Stimulated activated CD8-positive, alpha-beta memory T cell treated with anti-CD3 and anti-CD28 coated beads, Interleukin-2, amount 100 ng/mL, for 48 hours (primary cell): ENCODE results near the gene GPR85.
"Not testable (repeated sequence)": the region's sequence is repeated elsewhere in the genome, so short reads cannot be mapped to it uniquely, and the experiment has no call there.

Source experiments
- DNase-seq, 2 donors: peaks; one replicate each; pipeline ENCODE4 v3.0.0-alpha.2; 2020; ENCODE audit warnings: low read depth in 2 of 2

Gene GPR85

GRCh38 chr7:113083816-113084495 is 2.7 kb downstream of the GPR85 start:
- DNase-seq: no peak

DNA sequence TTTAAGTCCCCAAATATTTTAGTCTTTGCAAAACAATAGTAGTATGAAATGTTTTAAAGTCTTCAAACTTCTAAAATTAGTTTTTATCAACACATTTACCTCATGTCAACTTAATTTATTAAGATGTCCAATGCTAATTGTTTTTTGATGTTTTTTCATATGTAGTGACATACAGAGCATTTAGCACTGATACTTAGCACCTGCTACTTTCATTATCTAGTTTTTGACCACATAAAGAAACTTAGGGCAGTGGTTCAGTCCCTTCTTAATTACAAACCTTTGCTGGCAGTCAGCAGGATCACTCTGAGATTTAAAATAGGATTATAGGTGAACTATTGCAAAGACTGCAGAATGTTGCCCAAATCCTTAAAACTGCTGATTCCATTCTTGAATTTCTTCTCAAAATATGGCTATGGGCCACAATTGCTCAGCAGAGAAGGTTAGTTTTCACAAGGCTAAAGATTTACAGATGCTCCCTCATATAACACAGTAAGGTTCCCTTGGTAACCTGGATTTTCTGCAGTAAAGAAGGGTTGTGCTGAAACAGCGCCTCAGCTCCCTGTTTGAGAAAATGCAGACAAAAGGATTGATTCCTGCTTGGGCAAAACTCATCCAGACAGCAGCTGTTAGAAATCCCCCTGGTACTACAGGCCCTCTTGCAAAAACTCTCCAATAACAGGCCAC is 3.4 kb downstream of the GPR85 start:
- DNase-seq: no peak

GRCh38 chr7:113078331-113078730 is 8.3 kb downstream of the GPR85 start:
- no peak for DNase-seq

GRCh38 chr7:113076703-113077102 is 9.9 kb downstream of the GPR85 start:
- DNase-seq: no peak

GRCh38 chr7:113071465-113071864 is 15.2 kb downstream of the GPR85 start:
- DNase-seq: no peak

GRCh38 chr7:113062499-113062898 is 24.1 kb downstream of the GPR85 start:
- DNase-seq: no peak

DNA sequence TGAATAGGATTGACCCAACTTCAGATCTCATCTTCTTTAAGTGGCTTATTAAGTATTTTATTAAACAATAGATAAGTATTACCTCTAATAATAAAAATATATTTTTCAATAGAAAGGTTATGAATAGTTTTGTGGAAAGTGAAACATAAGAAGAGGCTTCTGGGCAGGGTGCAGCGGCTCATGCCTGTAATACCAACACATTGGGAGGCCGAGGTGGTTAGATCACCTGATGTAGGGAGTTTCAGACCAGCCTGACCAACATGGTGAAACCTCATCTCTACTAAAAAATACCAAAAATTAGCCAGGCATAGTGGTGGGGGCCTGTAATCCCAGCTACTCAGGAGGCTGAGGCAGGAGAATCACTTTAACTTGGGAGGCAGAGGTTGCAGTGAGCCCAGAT is 26.5 kb downstream of the GPR85 start:
- DNase-seq: no peak

DNA sequence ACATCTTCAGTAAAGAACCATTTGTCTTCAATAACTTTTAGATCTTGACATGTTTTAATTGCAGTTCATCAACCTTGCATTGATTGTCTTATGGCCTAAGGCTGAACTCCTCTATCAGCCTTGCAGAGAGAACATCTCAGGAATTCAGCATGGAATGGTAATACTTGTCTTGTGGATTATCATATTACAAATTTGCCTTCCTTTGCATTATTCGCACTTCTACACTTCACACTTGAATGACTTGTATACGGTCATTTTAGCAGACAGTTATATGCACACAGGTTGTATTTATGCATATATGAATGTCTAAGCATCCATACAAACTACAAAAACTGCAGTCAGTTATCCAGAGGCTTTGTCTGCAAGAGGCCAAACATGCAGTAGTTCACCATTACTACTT is 31.7 kb downstream of the GPR85 start:
- DNase-seq: no peak

- not testable (repeated sequence) for DNase-seq
These were observed 32.4 kb downstream of the GPR85 start for GRCh38 chr7:113054272-113054671.

- not testable (repeated sequence) for DNase-seq
These were observed 37.4 kb downstream of the GPR85 start for GRCh38 chr7:113049221-113049620.

DNA sequence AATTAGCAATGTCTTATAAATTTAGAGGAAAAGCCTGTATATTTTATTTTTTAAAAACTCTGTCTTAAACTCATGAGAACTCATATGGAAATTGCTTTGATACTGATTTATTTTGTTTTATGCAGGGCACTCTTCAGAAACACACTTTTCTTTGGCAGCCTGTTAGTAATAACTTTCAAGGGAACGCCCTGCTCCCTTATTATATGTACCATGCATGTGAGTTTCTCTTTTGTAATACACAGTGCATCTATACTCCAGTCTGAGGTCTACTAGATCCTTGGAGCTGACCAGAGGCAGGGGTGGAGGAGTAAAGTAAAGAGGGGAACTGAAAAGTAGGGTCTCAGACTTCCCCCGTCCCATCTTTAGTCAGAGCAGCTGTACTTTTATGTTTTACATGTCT is 40.2 kb downstream of the GPR85 start:
- DNase-seq: no peak

- DNase-seq: no peak
These were observed 41.2 kb downstream of the GPR85 start for GRCh38 chr7:113045379-113045778.

- no peak for DNase-seq
These were observed 42.2 kb downstream of the GPR85 start for GRCh38 chr7:113044394-113044793.

DNA sequence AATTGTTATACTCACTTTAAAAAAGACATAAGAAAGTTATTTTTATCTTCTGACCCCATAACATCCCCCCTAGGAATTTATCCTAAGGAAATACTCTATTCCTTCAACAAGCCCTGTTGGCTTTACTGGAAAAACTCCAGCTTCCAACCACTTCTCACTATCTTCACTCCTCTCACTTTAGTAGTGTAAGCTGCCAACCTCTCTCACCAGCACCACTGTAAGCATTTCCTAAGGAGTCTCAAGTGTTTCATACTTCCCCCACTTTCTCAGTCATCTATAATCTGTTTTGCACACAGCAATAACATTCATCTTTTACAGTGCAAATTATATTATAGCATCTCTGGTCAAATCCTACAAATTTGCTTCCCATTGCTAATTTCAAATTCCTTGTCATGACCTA is 45.8 kb downstream of the GPR85 start:
- no peak for DNase-seq

DNA sequence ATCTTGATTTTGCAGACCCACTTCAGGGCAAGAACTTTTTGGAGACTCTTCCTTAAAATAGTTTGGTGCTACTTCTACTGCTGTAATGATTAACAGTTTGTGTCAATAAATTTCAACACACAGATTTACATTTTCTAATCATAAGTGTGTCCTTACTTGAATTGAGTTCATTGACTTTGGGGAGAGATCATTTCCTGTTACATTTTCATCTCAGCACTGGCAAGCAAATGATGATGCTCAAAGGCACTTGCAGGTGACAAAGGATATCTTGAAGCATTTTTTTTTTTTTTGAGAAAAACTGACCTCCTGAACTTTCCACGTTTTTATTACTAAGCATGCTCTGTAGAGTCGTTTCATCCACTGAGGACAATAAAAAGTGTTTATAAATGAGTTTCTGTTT is 52.7 kb downstream of the GPR85 start:
- no peak for DNase-seq
